BE2C (cell line): Measurements from ENCODE around the gene PFKFB3.

Experiments
- DNase-seq: peaks from one replicate; pipeline ENCODE4 v3.0.0-alpha.2; 2020
- H3K27me3 ChIP-seq: fragments of 250-450 bp; sonication (Bioruptor Pico); 2 replicates; pipeline ENCODE4 v1.5.1; 2020; ENCODE audit warnings: mild to moderate bottlenecking
- H3K36me3 ChIP-seq: fragments of 250-450 bp; sonication (Bioruptor Pico); 2 replicates; pipeline ENCODE4 v1.5.1; 2020; ENCODE audit warnings: mild to moderate bottlenecking
- H3K4me1 ChIP-seq: fragments of 250-450 bp; sonication (Bioruptor Pico); 2 replicates; pipeline ENCODE4 v1.5.1; 2020
- H3K4me3 ChIP-seq: 2 replicates; pipeline ENCODE4 v1.5.1; 2011; ENCODE audit warnings: low read depth, low read length
- H3K9me3 ChIP-seq: fragments of 250-450 bp; sonication (Bioruptor Pico); 2 replicates; pipeline ENCODE4 v1.5.1; 2020
- CTCF ChIP-seq: IDR thresholded peaks from 2 replicates; pipeline ENCODE4 v1.5.1; 2012; ENCODE audit warnings: mild to moderate bottlenecking, low read depth, low read length

Gene PFKFB3

GRCh38 chr10:6170638-6171037 lies 32.1 kb upstream of the PFKFB3 start:
- Histone ChIP-seq H3K27me3 (no peaks in the 10 kb centered on the region), H3K4me1 (no peaks in the 10 kb centered on the region), H3K9me3 (no peaks in the 10 kb centered on the region), H3K36me3 (no peaks in the 10 kb centered on the region), H3K4me3 (no peak overlapping the region)
- no peak for TF ChIP-seq CTCF
- DNase-seq: no peak

GRCh38 chr10:6171881-6172695 lies 30.6 kb upstream of the PFKFB3 start:
- H3K4me3 ChIP-seq: no peak overlapping the region
- no peaks in the 10 kb centered on the region for H3K4me1 ChIP-seq
- H3K9me3 ChIP-seq: no peaks in the 10 kb centered on the region
- H3K36me3 ChIP-seq: no peaks in the 10 kb centered on the region
- no peak for DNase-seq
- no peak for TF ChIP-seq CTCF
- no peaks in the 10 kb centered on the region for H3K27me3 ChIP-seq

GRCh38 chr10:6173203-6173602 lies 29.5 kb upstream of the PFKFB3 start:
- Histone ChIP-seq H3K4me3 (no peak overlapping the region), H3K27me3 (no peaks in the 10 kb centered on the region), H3K4me1 (no peaks in the 10 kb centered on the region), H3K36me3 (no peaks in the 10 kb centered on the region), H3K9me3 (no peaks in the 10 kb centered on the region)
- no peak for TF ChIP-seq CTCF
- DNase-seq: no peak

GRCh38 chr10:6174201-6174874 lies 28.4 kb upstream of the PFKFB3 start:
- no peaks in the 10 kb centered on the region for H3K9me3 ChIP-seq
- DNase-seq: no peak
- H3K4me3 ChIP-seq: no peak overlapping the region
- no peak for TF ChIP-seq CTCF
- H3K36me3 ChIP-seq: no peaks in the 10 kb centered on the region
- no peaks in the 10 kb centered on the region for H3K27me3 ChIP-seq
- no peaks in the 10 kb centered on the region for H3K4me1 ChIP-seq

GRCh38 chr10:6175329-6176055 lies 27.2 kb upstream of the PFKFB3 start:
- no peaks in the 10 kb centered on the region for H3K27me3 ChIP-seq
- TF ChIP-seq CTCF: no peak
- H3K9me3 ChIP-seq: no peaks in the 10 kb centered on the region
- no peak for DNase-seq
- no peak overlapping the region for H3K4me3 ChIP-seq
- no peaks in the 10 kb centered on the region for H3K4me1 ChIP-seq
- H3K36me3 ChIP-seq: no peaks in the 10 kb centered on the region
